ENCODE data around the gene DVL1.

The DVL1 gene

DNA sequence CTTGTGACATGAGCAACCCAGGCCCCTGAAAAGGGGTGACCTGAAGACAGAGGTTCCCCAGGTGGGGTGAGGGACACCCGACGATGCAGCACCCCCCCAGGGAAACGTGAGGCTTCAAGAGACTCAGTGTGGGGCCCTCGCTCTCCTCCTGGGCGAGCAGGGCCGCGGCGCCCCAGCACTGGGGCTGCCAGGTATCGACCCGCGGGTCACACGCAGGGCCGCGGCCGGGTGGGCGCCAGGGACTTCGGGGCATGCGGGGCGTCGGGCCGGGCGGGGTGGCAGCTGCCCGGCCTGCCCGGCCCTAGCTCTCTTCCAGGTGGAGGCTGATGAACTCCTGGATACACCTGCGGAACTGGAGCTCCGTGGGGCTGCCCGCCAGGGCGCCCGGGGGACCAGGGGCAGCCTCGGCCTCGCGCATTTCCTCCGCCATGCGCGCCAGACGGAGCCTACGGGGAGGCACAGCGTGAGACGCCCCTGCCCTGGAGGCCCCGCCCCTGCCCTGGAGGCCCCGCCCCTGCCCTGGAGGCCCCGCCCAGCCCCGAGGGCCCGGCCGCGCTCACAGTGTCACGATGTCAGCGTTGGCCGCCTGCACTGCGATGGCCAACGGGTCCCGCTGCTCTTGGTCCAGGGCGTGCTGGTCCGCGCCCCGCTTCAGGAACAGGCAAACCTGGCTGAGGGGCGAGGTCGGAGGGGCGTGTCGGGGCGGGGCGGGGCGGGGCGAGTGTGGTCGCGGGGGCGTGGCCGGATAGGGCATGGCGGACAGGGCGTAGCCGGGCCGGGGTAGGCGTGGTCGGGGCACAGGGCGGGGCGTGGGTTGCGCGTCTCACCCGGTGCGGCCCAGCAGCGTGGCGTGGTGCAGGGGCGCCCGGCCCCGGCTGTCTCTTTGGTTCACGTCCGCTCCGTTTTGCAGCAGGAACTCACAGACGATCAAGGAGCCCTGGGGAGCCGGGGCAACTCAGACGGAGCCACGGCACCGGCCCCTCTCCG is 55.7 kb downstream of the DVL1 start:
- DNase-seq, result no peak

DNA sequence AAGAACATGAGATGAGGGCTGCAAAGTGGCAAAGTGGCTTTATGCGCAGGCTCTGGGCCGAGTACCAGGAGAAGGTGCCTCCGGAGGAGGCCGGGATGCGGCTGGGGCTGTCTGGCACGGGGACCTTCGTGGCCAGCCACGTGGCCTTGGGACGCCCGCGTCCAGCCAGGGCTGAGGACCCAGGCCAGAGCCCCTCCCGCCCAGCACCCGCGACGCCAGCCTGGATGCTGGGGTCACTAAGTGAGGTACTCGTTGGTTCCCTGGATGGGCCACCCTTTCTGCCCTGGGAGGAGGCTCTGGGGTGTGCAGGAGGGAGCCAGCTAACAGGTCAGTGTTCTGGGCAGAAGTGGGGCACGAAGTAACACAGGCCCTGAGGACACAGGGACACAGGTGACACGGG is 56.4 kb downstream of the DVL1 start:
- DNase-seq, result no peak

GRCh38 chr1:1292442-1292779 is 56.8 kb downstream of the DVL1 start:
- no peak for DNase-seq

GRCh38 chr1:1291548-1292441 is 57.4 kb downstream of the DVL1 start:
- peak; percentile 17 for DNase-seq

DNA sequence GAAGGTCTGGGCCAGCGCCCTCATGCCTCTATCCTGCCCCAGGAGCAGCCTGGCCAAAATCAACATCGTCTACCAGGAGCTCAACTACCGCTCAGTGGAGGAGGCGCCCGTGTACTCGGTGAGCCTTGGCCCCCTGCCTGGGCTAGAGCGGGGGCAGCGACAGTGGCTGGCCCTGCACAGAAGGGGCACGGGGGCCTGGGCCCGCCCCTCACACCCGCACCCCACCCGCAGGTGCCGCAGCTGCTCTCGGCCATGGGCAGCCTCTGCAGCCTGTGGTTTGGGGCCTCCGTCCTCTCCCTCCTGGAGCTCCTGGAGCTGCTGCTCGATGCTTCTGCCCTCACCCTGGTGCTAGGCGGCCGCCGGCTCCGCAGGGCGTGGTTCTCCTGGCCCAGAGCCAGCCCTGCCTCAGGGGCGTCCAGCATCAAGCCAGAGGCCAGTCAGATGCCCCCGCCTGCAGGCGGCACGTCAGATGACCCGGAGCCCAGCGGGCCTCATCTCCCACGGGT is 58.1 kb downstream of the DVL1 start:
- DNase-seq, result no peak

- no peak for DNase-seq
These were observed 58.9 kb downstream of the DVL1 start for GRCh38 chr1:1290238-1290731.

DNA sequence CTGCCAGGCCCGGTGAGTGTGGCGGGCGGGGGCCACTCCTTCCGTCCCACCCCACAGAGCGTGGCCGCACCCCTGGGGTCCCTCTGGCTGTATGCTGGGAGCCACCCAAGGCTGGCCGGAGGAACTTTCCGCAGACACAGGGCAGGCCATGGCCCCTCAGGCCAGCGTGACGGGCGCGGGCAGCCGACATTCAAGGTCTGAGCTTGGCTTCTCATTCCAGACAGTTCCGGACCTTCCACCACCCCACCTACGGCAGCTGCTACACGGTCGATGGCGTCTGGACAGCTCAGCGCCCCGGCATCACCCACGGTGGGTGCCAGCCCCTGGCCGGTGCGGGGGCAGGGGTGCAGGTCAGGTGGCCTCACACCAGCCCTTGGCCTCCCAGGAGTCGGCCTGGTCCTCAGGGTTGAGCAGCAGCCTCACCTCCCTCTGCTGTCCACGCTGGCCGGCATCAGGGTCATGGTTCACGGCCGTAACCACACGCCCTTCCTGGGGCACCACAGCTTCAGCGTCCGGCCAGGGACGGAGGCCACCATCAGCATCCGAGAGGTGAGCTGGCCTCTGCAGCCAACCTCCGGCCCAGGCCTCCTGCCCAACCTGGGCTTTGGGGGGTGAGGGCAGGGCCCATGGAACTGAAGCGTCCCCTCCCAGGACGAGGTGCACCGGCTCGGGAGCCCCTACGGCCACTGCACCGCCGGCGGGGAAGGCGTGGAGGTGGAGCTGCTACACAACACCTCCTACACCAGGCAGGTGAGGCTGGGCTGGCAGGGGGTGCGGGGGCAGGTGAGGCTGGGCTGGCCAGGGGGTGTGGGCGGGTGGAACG is 61.7 kb downstream of the DVL1 start:
- no peak for DNase-seq

GRCh38 chr1:1286313-1287261 is 62.6 kb downstream of the DVL1 start:
- no peak for DNase-seq

DNA sequence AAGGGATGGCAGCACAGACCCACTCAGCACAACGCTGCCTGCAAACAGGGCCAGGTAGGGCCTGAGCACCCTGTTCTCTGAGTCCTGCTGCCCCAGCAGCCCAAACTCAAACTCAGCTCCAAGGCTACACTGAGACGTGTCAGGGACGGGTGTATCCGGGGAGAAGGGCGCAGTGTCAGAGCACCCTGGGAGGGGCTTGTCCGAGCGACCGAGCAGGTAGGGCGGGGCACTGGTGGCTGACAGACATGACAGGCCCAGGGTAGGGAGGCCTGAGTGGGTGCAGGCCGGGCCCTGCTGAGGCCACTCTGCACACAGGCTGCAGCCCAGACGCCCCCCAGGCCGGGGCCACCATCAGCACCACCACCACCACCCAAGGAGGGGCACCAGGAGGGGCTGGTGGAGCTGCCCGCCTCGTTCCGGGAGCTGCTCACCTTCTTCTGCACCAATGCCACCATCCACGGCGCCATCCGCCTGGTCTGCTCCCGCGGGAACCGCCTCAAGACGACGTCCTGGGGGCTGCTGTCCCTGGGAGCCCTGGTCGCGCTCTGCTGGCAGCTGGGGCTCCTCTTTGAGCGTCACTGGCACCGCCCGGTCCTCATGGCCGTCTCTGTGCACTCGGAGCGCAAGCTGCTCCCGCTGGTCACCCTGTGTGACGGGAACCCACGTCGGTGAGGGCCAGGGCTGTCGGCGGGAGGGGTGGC is 63.5 kb downstream of the DVL1 start:
- no peak for DNase-seq

Data from NCI-H2029 treated with DMSO at 0.1 percent for 48 hours (cell line).